Parathyroid adenoma (tissue), 2 donors: ENCODE data around the gene LPAR3.
"Not testable (repeated sequence)": the region's sequence is repeated elsewhere in the genome, so short reads cannot be mapped to it uniquely, and the experiment has no call there.

Experiments
- H2AFZ ChIP-seq: fragments of 300-600 bp; sonication (generic); one replicate; pipeline ENCODE4 v1.7.0; 2017; ENCODE audit warnings: antibody characterized with exemption, mild to moderate bottlenecking
- H3K27ac ChIP-seq: fragments of 300-600 bp; sonication (generic); one replicate; pipeline ENCODE4 v1.7.0; 2017
- H3K27me3 ChIP-seq: fragments of 300-600 bp; sonication (generic); one replicate; pipeline ENCODE4 v1.7.0; 2017; ENCODE audit warnings: low read length; ENCODE audit not compliant: control insufficient read depth, insufficient read depth
- H3K36me3 ChIP-seq: fragments of 300-600 bp; sonication (generic); one replicate; pipeline ENCODE4 v1.7.0; 2017; ENCODE audit warnings: low read length; ENCODE audit not compliant: control insufficient read depth, insufficient read depth
- H3K4me1 ChIP-seq: fragments of 300-600 bp; sonication (generic); one replicate; pipeline ENCODE4 v1.7.0; 2017; ENCODE audit warnings: control low read depth
- H3K4me2 ChIP-seq: fragments of 300-600 bp; sonication (generic); one replicate; pipeline ENCODE4 v1.7.0; 2017; ENCODE audit warnings: low read length
- H3K4me3 ChIP-seq: fragments of 300-600 bp; sonication (generic); one replicate; pipeline ENCODE4 v1.7.0; 2017; ENCODE audit warnings: low read depth, low read length
- H3K79me2 ChIP-seq: fragments of 300-600 bp; sonication (generic); one replicate; pipeline ENCODE4 v1.7.0; 2017; ENCODE audit warnings: control low read depth
- H3K9ac ChIP-seq: fragments of 300-600 bp; sonication (generic); one replicate; pipeline ENCODE4 v1.7.0; 2017; ENCODE audit warnings: mild to moderate bottlenecking
- H3K9me3 ChIP-seq: fragments of 300-600 bp; sonication (generic); one replicate; pipeline ENCODE4 v1.7.0; 2017; ENCODE audit warnings: low read length; ENCODE audit not compliant: control insufficient read depth
- CTCF ChIP-seq: fragments of 300-600 bp; sonication (generic); IDR thresholded peaks from one replicate; pipeline ENCODE4 v1.7.0; 2017; ENCODE audit warnings: antibody characterized with exemption, mild to moderate bottlenecking
- donor health status: primary hyperparathyroidism.

LPAR3 gene

GRCh38 chr1:84907095-84907827, 14.3 kb upstream of the LPAR3 start:
- Histone ChIP-seq H3K4me2 (no peak overlapping the region), H3K36me3 (no peaks in the 10 kb centered on the region), H3K79me2 (no peaks in the 10 kb centered on the region), H3K9me3 (no peaks in the 10 kb centered on the region), H3K27ac (no peak overlapping the region), H3K4me3 (no peak overlapping the region), H3K4me1 (no peaks in the 10 kb centered on the region), H2AFZ (no peak overlapping the region), H3K27me3 (no peaks in the 10 kb centered on the region), H3K9ac (no peak overlapping the region)
- no peak for TF ChIP-seq CTCF

- not testable (repeated sequence) for H3K4me2 ChIP-seq, H3K4me3 ChIP-seq, H3K27ac ChIP-seq, H3K27me3 ChIP-seq, H3K9me3 ChIP-seq, H3K36me3 ChIP-seq, H3K9ac ChIP-seq, H2AFZ ChIP-seq, H3K79me2 ChIP-seq, H3K4me1 ChIP-seq
Measured at GRCh38 chr1:84902727-84903126, 9.7 kb upstream of the LPAR3 start.

GRCh38 chr1:84899969-84900368, 7.0 kb upstream of the LPAR3 start:
- no peaks in the 10 kb centered on the region for H3K27me3 ChIP-seq
- H3K9me3 ChIP-seq = no peaks in the 10 kb centered on the region
- no peak overlapping the region for H3K27ac ChIP-seq
- H3K36me3 ChIP-seq = no peaks in the 10 kb centered on the region
- H2AFZ ChIP-seq = no peak overlapping the region
- no peaks in the 10 kb centered on the region for H3K4me1 ChIP-seq
- no peak overlapping the region for H3K4me2 ChIP-seq
- no peak overlapping the region for H3K9ac ChIP-seq
- no peaks in the 10 kb centered on the region for H3K79me2 ChIP-seq
- H3K4me3 ChIP-seq = no peak overlapping the region
- TF ChIP-seq CTCF = no peak

- H2AFZ ChIP-seq = no peak overlapping the region
- H3K4me2 ChIP-seq = no peak overlapping the region
- H3K27ac ChIP-seq = no peak overlapping the region
- H3K9ac ChIP-seq = no peak overlapping the region
- H3K4me3 ChIP-seq = no peak overlapping the region
- TF ChIP-seq CTCF = no peak
- H3K36me3 ChIP-seq = no peaks in the 10 kb centered on the region
- no peaks in the 10 kb centered on the region for H3K79me2 ChIP-seq
- no peaks in the 10 kb centered on the region for H3K9me3 ChIP-seq
- no peaks in the 10 kb centered on the region for H3K4me1 ChIP-seq
- H3K27me3 ChIP-seq = peaks cover 8% of the 10 kb centered on the region
Measured at GRCh38 chr1:84896279-84896678, 3.3 kb upstream of the LPAR3 start.

- H2AFZ ChIP-seq = no peak overlapping the region
- H3K27ac ChIP-seq = no peak overlapping the region
- no peaks in the 10 kb centered on the region for H3K4me1 ChIP-seq
- H3K9ac ChIP-seq = no peak overlapping the region
- no peaks in the 10 kb centered on the region for H3K79me2 ChIP-seq
- no peaks in the 10 kb centered on the region for H3K36me3 ChIP-seq
- no peaks in the 10 kb centered on the region for H3K9me3 ChIP-seq
- H3K4me2 ChIP-seq = no peak overlapping the region
- H3K27me3 ChIP-seq = peaks cover 8% of the 10 kb centered on the region
- H3K4me3 ChIP-seq = no peak overlapping the region
- no peak for TF ChIP-seq CTCF
Measured at GRCh38 chr1:84890566-84890965, 2.4 kb downstream of the LPAR3 start.
